Measurements from ENCODE around the gene LRRC18. TPM values are rescaled to one million over a fixed set of nuclear protein-coding genes. Genes with fewer than 3 reads are reported as not detected.

The LRRC18 gene
- total RNA-seq, 1 donor from 2014 or later = not detected

- TF ChIP-seq CTCF (IDR thresholded peaks at IDR 0.05; ENCODE audit: borderline replicate concordance) = no peak
- no peak for DNase-seq
- intact Hi-C loops (cut with micrococcal nuclease) = no loop called here
- no peak overlapping the region for H3K27ac ChIP-seq (replicated peaks)
- H3K36me3 ChIP-seq = no peaks in the 10 kb centered on the region
- no peak overlapping the region for H3K4me3 ChIP-seq
- H3K4me1 ChIP-seq = no peaks in the 10 kb centered on the region
- H3K9me3 ChIP-seq (replicated peaks) = no peaks in the 10 kb centered on the region
- peaks cover 11% of the 10 kb centered on the region for H3K27me3 ChIP-seq (ENCODE audit: low read depth)
Observed at GRCh38 chr10:48910548-48910947, 29.1 kb downstream of the LRRC18 start.

- Histone ChIP-seq H3K36me3 (no peaks in the 10 kb centered on the region), H3K27me3 (ENCODE audit: low read depth) (no peaks in the 10 kb centered on the region), H3K9me3 (replicated peaks) (no peaks in the 10 kb centered on the region), H3K4me3 (no peak overlapping the region), H3K4me1 (no peaks in the 10 kb centered on the region), H3K27ac (replicated peaks) (no peak overlapping the region)
- TF ChIP-seq CTCF (IDR thresholded peaks at IDR 0.05; ENCODE audit: borderline replicate concordance) = no peak
- intact Hi-C loops (cut with micrococcal nuclease) = no loop called here
- no peak for DNase-seq
Observed at GRCh38 chr10:48907730-48908129, 31.9 kb downstream of the LRRC18 start.

- no peak for DNase-seq
- intact Hi-C loops (cut with micrococcal nuclease) = no loop called here
- H3K27ac ChIP-seq (replicated peaks) = no peak overlapping the region
- no peaks in the 10 kb centered on the region for H3K36me3 ChIP-seq
- TF ChIP-seq CTCF (IDR thresholded peaks at IDR 0.05; ENCODE audit: borderline replicate concordance) = no peak
- H3K4me1 ChIP-seq = no peaks in the 10 kb centered on the region
- no peak overlapping the region for H3K4me3 ChIP-seq
- no peaks in the 10 kb centered on the region for H3K27me3 ChIP-seq (ENCODE audit: low read depth)
- no peaks in the 10 kb centered on the region for H3K9me3 ChIP-seq (replicated peaks)
Observed at GRCh38 chr10:48906841-48907240, 32.8 kb downstream of the LRRC18 start.

- Histone ChIP-seq H3K4me3 (no peak overlapping the region), H3K36me3 (no peaks in the 10 kb centered on the region), H3K4me1 (peaks cover 7% of the 10 kb centered on the region), H3K27me3 (ENCODE audit: low read depth) (no peaks in the 10 kb centered on the region), H3K9me3 (replicated peaks) (peaks cover 3% of the 10 kb centered on the region), H3K27ac (replicated peaks) (no peak overlapping the region)
- no peak for TF ChIP-seq CTCF (IDR thresholded peaks at IDR 0.05; ENCODE audit: borderline replicate concordance)
- intact Hi-C loops (cut with micrococcal nuclease) = no loop called here
- no peak for DNase-seq
Observed at GRCh38 chr10:48905311-48905710, 34.3 kb downstream of the LRRC18 start.

- peaks cover 3% of the 10 kb centered on the region for H3K9me3 ChIP-seq (replicated peaks)
- peaks cover 12% of the 10 kb centered on the region for H3K4me1 ChIP-seq
- H3K27me3 ChIP-seq (ENCODE audit: low read depth) = no peaks in the 10 kb centered on the region
- TF ChIP-seq CTCF (IDR thresholded peaks at IDR 0.05; ENCODE audit: borderline replicate concordance) = no peak
- H3K4me3 ChIP-seq = no peak overlapping the region
- DNase-seq = no peak
- H3K27ac ChIP-seq (replicated peaks) = no peak overlapping the region
- intact Hi-C loops (cut with micrococcal nuclease) = no loop called here
- no peaks in the 10 kb centered on the region for H3K36me3 ChIP-seq
Observed at GRCh38 chr10:48904861-48905260, 34.8 kb downstream of the LRRC18 start.

GRCh38 chr10:48903151-48903550, 36.5 kb downstream of the LRRC18 start:
- Histone ChIP-seq H3K4me3 (no peak overlapping the region), H3K4me1 (peaks cover 12% of the 10 kb centered on the region), H3K27me3 (ENCODE audit: low read depth) (no peaks in the 10 kb centered on the region), H3K27ac (replicated peaks) (no peak overlapping the region), H3K9me3 (replicated peaks) (peaks cover 3% of the 10 kb centered on the region), H3K36me3 (no peaks in the 10 kb centered on the region)
- TF ChIP-seq CTCF (IDR thresholded peaks at IDR 0.05; ENCODE audit: borderline replicate concordance) = no peak
- intact Hi-C loops (cut with micrococcal nuclease) = no loop called here
- no peak for DNase-seq

All from left ventricle myocardium inferior (tissue), 1 donor.